Stomach (tissue), 4 donors: ENCODE results near the gene NDST1.

Source experiments
- POLR2A ChIP-seq, 4 donors: fragments of 450-650 bp; IDR thresholded peaks; one replicate each; pipeline ENCODE4 v1.6.1; 2016; ENCODE audit warnings: antibody characterized with exemption in 4 of 4, control low read depth in 2 of 4, mild to moderate bottlenecking in 1 of 4, moderate library complexity in 1 of 4
- TF ChIP-seq, protein P1 (sequence below), 7 experiments: fragments of 450-650 bp in 4 of 7; fragments of 200-600 bp in 3 of 7; sonication (generic) in 3 of 7; IDR thresholded peaks; one replicate each; pipeline ENCODE4 v1.5.1; 2016 to 2019; ENCODE audit warnings: antibody characterized with exemption in 7 of 7, control low read depth in 2 of 7, mild to moderate bottlenecking in 1 of 7

DNA sequence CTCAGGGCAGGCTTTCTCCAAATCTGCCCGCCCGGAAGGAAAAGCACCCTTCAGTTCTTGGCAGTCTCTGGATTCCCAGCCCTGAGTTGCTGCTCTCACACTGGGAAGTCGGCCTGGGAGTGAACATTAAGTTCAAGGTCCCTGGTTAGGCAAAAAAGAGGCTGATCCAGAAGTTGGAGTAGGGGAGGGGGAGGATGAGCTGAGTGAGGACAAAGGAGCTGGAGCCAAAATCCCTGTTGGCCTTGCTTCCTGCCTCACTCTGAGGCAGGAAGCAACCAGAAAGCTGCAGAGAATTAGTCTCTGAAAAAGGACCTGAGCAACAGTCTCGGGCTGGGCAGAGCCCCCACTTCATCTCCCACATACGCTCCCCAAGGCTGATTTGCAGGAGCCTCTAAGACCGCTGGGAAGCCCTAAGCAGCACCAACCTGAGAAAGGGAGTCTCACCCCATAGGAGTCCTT is 43.3 kb upstream of the NDST1 start:
- no peak for TF ChIP-seq POLR2A (IDR thresholded peaks at IDR 0.05)
- TF ChIP-seq, protein P1, sequence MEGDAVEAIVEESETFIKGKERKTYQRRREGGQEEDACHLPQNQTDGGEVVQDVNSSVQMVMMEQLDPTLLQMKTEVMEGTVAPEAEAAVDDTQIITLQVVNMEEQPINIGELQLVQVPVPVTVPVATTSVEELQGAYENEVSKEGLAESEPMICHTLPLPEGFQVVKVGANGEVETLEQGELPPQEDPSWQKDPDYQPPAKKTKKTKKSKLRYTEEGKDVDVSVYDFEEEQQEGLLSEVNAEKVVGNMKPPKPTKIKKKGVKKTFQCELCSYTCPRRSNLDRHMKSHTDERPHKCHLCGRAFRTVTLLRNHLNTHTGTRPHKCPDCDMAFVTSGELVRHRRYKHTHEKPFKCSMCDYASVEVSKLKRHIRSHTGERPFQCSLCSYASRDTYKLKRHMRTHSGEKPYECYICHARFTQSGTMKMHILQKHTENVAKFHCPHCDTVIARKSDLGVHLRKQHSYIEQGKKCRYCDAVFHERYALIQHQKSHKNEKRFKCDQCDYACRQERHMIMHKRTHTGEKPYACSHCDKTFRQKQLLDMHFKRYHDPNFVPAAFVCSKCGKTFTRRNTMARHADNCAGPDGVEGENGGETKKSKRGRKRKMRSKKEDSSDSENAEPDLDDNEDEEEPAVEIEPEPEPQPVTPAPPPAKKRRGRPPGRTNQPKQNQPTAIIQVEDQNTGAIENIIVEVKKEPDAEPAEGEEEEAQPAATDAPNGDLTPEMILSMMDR (IDR thresholded peaks at IDR 0.05), result no peak
